SU-DHL-6 (cell line): ENCODE results near the gene IP6K3.

Experiments
- H2AFZ ChIP-seq: fragments of 200-600 bp; sonication (generic); 2 replicates; pipeline ENCODE4 v1.6.1; 2014; ENCODE audit warnings: low read depth, mild to moderate bottlenecking, moderate library complexity, mixed read lengths, antibody characterized with exemption, low read length; ENCODE audit not compliant: severe bottlenecking
- H3F3A ChIP-seq: fragments of 200-600 bp; shearing (Covaris generic); 2 replicates; pipeline ENCODE4 v1.6.0; 2016; ENCODE audit warnings: antibody characterized with exemption, mild to moderate bottlenecking; ENCODE audit not compliant: insufficient read depth
- H3K27ac ChIP-seq: fragments of 200-600 bp; sonication (generic); 2 replicates; pipeline ENCODE4 v1.5.1; 2016; ENCODE audit warnings: low read depth, mild to moderate bottlenecking, low read length, moderate library complexity, mixed read lengths
- H3K27me3 ChIP-seq: fragments of 200-600 bp; sonication (generic), shearing (Covaris generic); 2 replicates; pipeline ENCODE4 v1.6.0; 2014; ENCODE audit warnings: mild to moderate bottlenecking, low read length
- H3K36me3 ChIP-seq: fragments of 200-600 bp; sonication (generic); 2 replicates; pipeline ENCODE4 v1.6.1; 2014; ENCODE audit warnings: mild to moderate bottlenecking, low read length, mixed read lengths
- H3K4me2 ChIP-seq: fragments of 300-600, 200-600 bp; shearing (Covaris generic), sonication (generic); 2 replicates; pipeline ENCODE4 v1.6.0; 2014; ENCODE audit warnings: low read length, low read depth, mild to moderate bottlenecking; ENCODE audit not compliant: poor library complexity, severe bottlenecking
- H3K4me3 ChIP-seq: fragments of 200-600 bp; sonication (generic); 2 replicates; pipeline ENCODE4 v1.5.1; 2014; ENCODE audit warnings: antibody characterized with exemption, low read length, mild to moderate bottlenecking, mixed read lengths; ENCODE audit not compliant: insufficient read depth, poor library complexity, severe bottlenecking
- H3K79me2 ChIP-seq: fragments of 200-600 bp; sonication (generic); 2 replicates; pipeline ENCODE4 v1.6.1; 2014; ENCODE audit warnings: mild to moderate bottlenecking, low read length, moderate library complexity; ENCODE audit not compliant: insufficient read depth
- H3K9ac ChIP-seq: fragments of 200-600 bp; sonication (generic); 2 replicates; pipeline ENCODE4 v1.7.0; 2014; ENCODE audit warnings: mild to moderate bottlenecking, low read length
- H3K9me2 ChIP-seq: fragments of 200-600 bp; sonication (generic); replicated peaks from 2 replicates; pipeline ENCODE4 v1.6.1; 2014; ENCODE audit warnings: low read length; ENCODE audit not compliant: insufficient read depth
- H3K9me3 ChIP-seq: fragments of 200-600 bp; sonication (generic); 2 replicates; pipeline ENCODE4 v1.6.1; 2014; ENCODE audit warnings: low read length, mixed read lengths; ENCODE audit not compliant: insufficient read depth
- H4K20me1 ChIP-seq: fragments of 200-600 bp; sonication (generic); 2 replicates; pipeline ENCODE4 v1.6.1; 2014; ENCODE audit warnings: low read depth, mild to moderate bottlenecking, antibody characterized with exemption, low read length, moderate library complexity, mixed read lengths
- CTCF ChIP-seq: fragments of 200-600 bp; sonication (generic); IDR thresholded peaks from one replicate; pipeline ENCODE4 v1.5.1; 2017; ENCODE audit warnings: antibody characterized with exemption, mild to moderate bottlenecking, low read length, moderate library complexity; ENCODE audit not compliant: insufficient read depth, poor library complexity, severe bottlenecking
- EZH2phosphoT487 ChIP-seq: fragments of 200-600 bp; sonication (generic), shearing (Covaris generic); conservative IDR thresholded peaks from 2 replicates; pipeline ENCODE4 v1.6.1; 2018; ENCODE audit warnings: mild to moderate bottlenecking, antibody characterized with exemption, low read length, moderate library complexity, mixed read lengths

IP6K3 gene

GRCh38 chr6:33738879-33739278 is 7.8 kb downstream of the IP6K3 start:
- Histone ChIP-seq H3K36me3 (no peaks in the 10 kb centered on the region), H3F3A (no peaks in the 10 kb centered on the region), H3K4me2 (no peak overlapping the region), H2AFZ (no peak overlapping the region), H3K9me3 (no peaks in the 10 kb centered on the region), H3K27me3 (no peaks in the 10 kb centered on the region), H3K27ac (no peak overlapping the region), H3K4me3 (no peak overlapping the region), H3K79me2 (no peaks in the 10 kb centered on the region), H3K9me2 (no peaks in the 10 kb centered on the region), H4K20me1 (no peaks in the 10 kb centered on the region), H3K9ac (no peak overlapping the region)
- TF ChIP-seq EZH2phosphoT487 (no peak), CTCF (no peak)

DNA sequence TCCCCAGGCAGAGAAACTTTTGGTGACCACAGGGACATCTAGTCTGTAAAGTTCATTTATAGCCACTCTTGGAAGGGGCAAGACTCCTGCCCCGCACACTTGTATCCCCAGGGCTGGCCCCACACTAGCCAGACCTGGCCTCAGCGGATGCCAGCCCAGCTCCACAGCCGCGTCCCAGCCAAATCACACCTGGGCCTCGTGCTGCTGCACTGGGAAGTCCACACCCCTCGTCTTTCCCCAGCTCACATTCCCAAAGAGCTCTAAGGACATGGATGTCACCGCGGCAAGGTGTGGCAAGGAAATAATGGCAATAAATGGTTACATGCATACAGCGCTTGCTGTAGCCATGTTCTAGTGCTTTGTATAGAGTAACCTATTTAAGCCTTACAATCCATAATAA is 8.6 kb downstream of the IP6K3 start:
- no peak for TF ChIP-seq EZH2phosphoT487
- TF ChIP-seq CTCF, result no peak
- H3K4me3 ChIP-seq, result no peak overlapping the region
- no peak overlapping the region for H2AFZ ChIP-seq
- no peaks in the 10 kb centered on the region for H3K36me3 ChIP-seq
- no peaks in the 10 kb centered on the region for H3F3A ChIP-seq
- H3K9ac ChIP-seq, result no peak overlapping the region
- no peaks in the 10 kb centered on the region for H3K27me3 ChIP-seq
- no peaks in the 10 kb centered on the region for H4K20me1 ChIP-seq
- no peaks in the 10 kb centered on the region for H3K79me2 ChIP-seq
- H3K9me2 ChIP-seq, result no peaks in the 10 kb centered on the region
- no peaks in the 10 kb centered on the region for H3K9me3 ChIP-seq
- H3K27ac ChIP-seq, result no peak overlapping the region
- no peak overlapping the region for H3K4me2 ChIP-seq

- H3K4me3 ChIP-seq, result no peak overlapping the region
- no peaks in the 10 kb centered on the region for H3K9me2 ChIP-seq
- H4K20me1 ChIP-seq, result no peaks in the 10 kb centered on the region
- H3K9me3 ChIP-seq, result no peaks in the 10 kb centered on the region
- no peaks in the 10 kb centered on the region for H3K36me3 ChIP-seq
- no peaks in the 10 kb centered on the region for H3K27me3 ChIP-seq
- no peak overlapping the region for H3K4me2 ChIP-seq
- no peak overlapping the region for H3K9ac ChIP-seq
- H3F3A ChIP-seq, result no peaks in the 10 kb centered on the region
- H2AFZ ChIP-seq, result no peak overlapping the region
- no peak overlapping the region for H3K27ac ChIP-seq
- H3K79me2 ChIP-seq, result no peaks in the 10 kb centered on the region
- TF ChIP-seq EZH2phosphoT487, result no peak
- TF ChIP-seq CTCF, result no peak
These were observed 9.3 kb downstream of the IP6K3 start for GRCh38 chr6:33737267-33738026.
